GM19455 (cell line): ENCODE data around the gene CARNS1.

Experiments
- ATAC-seq: cut with Tn5 transposase; IDR thresholded peaks from one replicate; pipeline ENCODE4 v1.9.1; 2021; ENCODE audit not compliant: unreplicated experiment

CARNS1 gene

GRCh38 chr11:67440229-67441097, 25.0 kb downstream of the CARNS1 start:
- ATAC-seq, result no peak

GRCh38 chr11:67441098-67441563, 25.7 kb downstream of the CARNS1 start:
- ATAC-seq, result no peak

GRCh38 chr11:67441731-67442351, 26.4 kb downstream of the CARNS1 start:
- no peak for ATAC-seq

- ATAC-seq, result no peak
Observed at GRCh38 chr11:67442504-67443404, 27.3 kb downstream of the CARNS1 start.

- no peak for ATAC-seq
Observed at GRCh38 chr11:67445515-67445914, 30.0 kb downstream of the CARNS1 start.

GRCh38 chr11:67448220-67448609, 32.7 kb downstream of the CARNS1 start:
- no peak for ATAC-seq

- ATAC-seq, result no peak
Observed at GRCh38 chr11:67449116-67449844, 33.8 kb downstream of the CARNS1 start.

- ATAC-seq, result no peak
Observed at GRCh38 chr11:67450796-67451657, 35.5 kb downstream of the CARNS1 start.

GRCh38 chr11:67451658-67451976, 36.1 kb downstream of the CARNS1 start:
- ATAC-seq, result no peak

- no peak for ATAC-seq
Observed at GRCh38 chr11:67452141-67452952, 36.9 kb downstream of the CARNS1 start, which contains the start of gene GPR152. GPR152 (minus strand) TSS chr11:67452729; CDS start chr11:67452724, 5 bp downstream.

- ATAC-seq, result no peak
Observed at GRCh38 chr11:67453816-67454732, 38.6 kb downstream of the CARNS1 start.

GRCh38 chr11:67455054-67455453, 39.6 kb downstream of the CARNS1 start, which contains the start of gene CABP4:
CABP4 (plus strand) TSS chr11:67455354; CDS start chr11:67455424, 70 bp downstream.
- ATAC-seq, result no peak

- no peak for ATAC-seq
Observed at GRCh38 chr11:67456068-67456705, 40.7 kb downstream of the CARNS1 start.

- ATAC-seq, result no peak
Observed at GRCh38 chr11:67457453-67457852, 42.0 kb downstream of the CARNS1 start.

GRCh38 chr11:67458266-67458665, 42.8 kb downstream of the CARNS1 start:
- no peak for ATAC-seq

- ATAC-seq, result no peak
Observed at GRCh38 chr11:67463186-67463585, 47.7 kb downstream of the CARNS1 start.
